Spleen (tissue), 7 donors: ENCODE data around the gene PRKCZ.

Source experiments
- CTCF ChIP-seq, 11 experiments: fragments of 200-600 bp in 7 of 11; fragments of 450-650 bp in 4 of 11; sonication (generic) in 4 of 11; IDR thresholded peaks in 8 of 11; conservative IDR thresholded peaks in 3 of 11; 1 replicate in 7 of 11; 2 replicates in 4 of 11; pipeline versions ENCODE4 v1.4.0 to v1.8.0; 2016 to 2021; ENCODE audit warnings: antibody characterized with exemption in 11 of 11, inconsistent platforms in 4 of 11, mild to moderate bottlenecking in 1 of 11
- POLR2A ChIP-seq, 3 donors: fragments of 450-650 bp; IDR thresholded peaks; one replicate each; pipeline ENCODE4 v1.5.1; 2017; ENCODE audit warnings: antibody characterized with exemption in 3 of 3, mild to moderate bottlenecking in 1 of 3
- POLR2AphosphoS5 ChIP-seq, 3 donors: sonication (generic); formaldehyde crosslinking; IDR thresholded peaks; one replicate each; pipeline ENCODE4 v1.5.1; 2017; ENCODE audit warnings: antibody characterized with exemption in 3 of 3
- donor health status: DM: no; HTN: no; CAD: no; lungs with moderate emphysema.
- donor health status: DM: no; HTN: no; CAD: no.
- donor health status: DM: no; HTN: no; CAD: no.

GRCh38 chr1:2070800-2071530, 20.8 kb downstream of the PRKCZ start:
- no peak for TF ChIP-seq CTCF (IDR thresholded peaks at IDR 0.05 in 8 of 11, conservative IDR thresholded peaks at IDR 0.05 in 3 of 11)
- TF ChIP-seq POLR2AphosphoS5 (IDR thresholded peaks at IDR 0.05): no peak
- no peak for TF ChIP-seq POLR2A (IDR thresholded peaks at IDR 0.05)
